Putamen (tissue), 1 donor: Measurements from ENCODE around the gene ELMO1.
A peak's percentile ranks its signal among the peaks of the same experiment; 100 is the strongest.

Source experiments
- DNase-seq: peaks from one replicate; pipeline ENCODE4 v3.0.0-alpha.2; 2016; ENCODE audit warnings: low spot score

Gene ELMO1

DNA sequence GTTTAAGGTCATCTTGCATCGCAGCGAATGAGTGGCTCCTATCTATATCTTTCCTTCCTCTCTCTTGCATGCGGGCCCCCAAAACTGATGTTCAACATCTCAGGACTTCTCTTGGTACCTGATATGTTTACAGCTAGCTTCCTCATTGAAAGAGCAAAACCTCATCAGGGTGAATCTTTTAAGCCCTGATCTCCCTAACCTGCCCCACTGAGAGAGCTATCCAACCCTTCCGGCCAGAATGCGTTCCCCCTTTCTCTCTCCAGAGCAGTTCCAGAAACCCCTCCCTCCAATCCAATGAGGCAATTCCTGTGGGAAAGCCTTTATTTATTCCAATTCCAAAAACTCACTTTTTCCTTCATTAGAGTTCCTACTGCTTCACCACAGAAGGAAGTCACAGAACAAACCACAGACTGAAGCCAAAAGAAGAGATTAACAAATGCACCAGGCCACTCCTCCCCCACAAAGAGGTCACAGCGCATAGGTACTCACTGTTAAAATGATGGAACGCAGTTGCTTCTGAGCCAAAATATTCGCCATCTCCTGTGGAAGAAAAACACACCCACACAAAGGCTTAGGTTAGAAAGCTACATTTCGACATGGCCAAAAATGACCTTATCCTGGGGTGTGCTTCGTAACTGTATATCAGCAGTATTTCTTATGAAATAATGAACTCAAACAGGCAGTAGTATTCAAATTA, 232.4 kb downstream of the ELMO1 start:
- DNase-seq: no peak

DNA sequence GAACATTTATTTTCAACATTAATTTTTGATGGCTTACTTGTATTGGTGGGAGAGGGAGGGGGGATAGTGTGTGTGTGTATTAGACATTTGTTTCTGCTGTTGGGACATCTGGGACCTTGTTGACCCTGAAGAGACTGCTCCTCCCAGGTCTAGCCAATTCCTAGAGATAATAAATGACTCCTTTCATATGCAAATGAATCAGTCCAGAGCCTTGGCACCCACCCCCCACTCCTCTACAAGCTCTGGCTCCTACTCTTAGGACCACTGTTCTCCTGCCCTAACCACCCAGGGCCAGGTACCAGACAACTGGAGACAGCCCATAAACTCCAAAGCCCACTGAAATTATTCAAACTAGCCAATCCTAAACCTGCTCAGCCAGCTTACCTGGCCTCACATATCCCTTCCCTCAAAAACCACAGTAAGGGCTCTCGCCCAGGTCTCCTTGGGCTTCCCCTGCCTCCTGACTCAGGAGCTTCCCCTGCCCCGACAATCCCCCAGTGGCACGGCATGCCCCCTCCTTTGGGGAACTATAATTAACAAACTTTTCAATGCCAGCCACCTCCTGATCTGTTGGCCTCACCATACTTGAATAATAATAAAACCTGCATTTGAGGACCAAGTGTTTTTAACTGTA, 233.3 kb downstream of the ELMO1 start:
- no peak for DNase-seq

DNA sequence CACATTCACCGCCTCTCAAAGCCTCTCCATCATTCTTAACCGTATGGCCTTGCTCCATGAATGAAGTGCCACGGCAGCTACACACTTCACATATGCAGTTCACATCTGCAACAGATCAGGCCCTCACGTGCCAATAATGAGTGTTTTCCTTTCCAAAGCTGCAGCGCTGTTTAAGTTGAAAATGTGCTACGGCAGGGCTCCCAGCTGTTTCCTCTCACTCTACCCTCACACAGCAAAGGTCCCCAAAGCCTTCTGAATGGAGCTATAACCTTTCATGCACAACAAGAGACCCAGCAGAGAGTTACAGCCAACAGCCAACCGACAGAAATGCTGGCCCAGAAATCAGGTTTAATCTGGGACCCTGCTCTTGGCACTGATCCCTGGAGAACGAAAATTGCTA, 236.1 kb downstream of the ELMO1 start:
- DNase-seq: no peak

DNA sequence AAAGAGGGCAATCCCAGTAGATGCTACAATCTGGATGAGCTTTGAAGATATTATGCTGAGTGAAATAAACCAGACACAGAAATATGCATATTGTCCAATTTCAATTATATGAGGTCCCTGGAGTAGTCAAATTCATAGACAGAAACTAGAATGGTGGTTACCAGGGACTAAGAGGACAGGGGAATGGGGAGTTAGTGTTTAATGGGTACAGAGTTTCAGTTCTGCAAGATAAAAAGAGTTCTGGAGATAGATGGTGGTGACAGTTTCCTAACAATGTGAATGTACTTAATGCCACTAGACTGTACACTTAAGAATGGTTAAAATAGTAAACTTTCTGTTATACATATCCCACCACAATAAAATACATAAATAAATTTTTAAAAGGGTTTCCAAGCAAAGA, 236.6 kb downstream of the ELMO1 start:
- DNase-seq: no peak

DNA sequence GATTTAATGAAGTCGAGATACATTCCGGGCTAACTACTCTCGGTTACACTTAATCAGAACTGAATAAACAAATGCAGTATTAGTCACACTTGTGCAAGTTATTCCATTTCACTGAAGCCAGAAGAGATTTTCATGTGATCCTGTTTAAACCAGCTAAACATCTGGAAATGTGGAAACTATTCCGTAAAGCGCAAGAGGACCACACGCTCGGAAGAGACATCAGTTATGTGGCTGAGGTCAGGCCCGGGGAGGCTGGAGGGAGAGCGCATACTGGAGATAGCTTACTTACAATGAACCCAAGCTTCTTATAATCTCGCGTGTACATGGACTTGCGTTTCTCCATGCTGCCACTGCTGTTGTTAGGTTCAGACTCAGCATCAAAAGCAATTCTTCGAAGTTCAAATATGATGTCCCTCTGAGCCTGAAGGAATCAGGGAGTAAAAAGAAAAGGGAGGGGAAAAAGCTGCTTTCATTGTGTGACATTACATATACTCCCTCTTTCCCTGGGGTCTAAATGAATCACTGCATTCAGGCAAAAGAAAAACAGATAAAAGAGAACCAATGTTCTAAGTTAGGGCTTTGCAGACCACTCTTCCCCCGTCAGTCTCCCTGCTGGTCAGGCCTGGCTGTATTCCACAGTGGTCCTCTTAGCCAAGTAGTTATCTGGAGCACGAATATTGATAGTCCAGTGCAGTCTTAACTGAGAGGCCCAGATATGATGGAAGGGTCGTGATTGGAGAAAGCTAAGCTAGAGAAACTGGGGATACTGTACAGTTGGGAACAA, 237.4 kb downstream of the ELMO1 start:
- no peak for DNase-seq

DNA sequence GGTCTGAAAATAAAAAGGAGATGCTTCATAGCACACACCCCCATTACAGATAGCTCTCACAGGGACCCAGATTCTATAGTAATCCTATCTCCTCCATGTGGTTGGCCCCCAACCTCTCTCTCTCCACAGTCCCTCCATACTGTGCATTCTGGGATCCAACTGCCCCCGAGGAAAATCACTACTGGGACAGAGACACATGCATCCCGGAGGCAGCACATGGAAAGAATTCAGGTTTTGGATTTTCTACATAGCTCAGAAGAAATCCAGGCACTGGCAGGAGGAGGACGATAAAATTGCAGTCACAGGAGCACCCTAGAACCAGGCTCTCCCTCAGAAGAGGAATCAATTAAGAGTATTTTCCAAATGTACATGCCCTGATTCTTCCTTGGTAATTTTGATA, 239.5 kb downstream of the ELMO1 start:
- DNase-seq: no peak

DNA sequence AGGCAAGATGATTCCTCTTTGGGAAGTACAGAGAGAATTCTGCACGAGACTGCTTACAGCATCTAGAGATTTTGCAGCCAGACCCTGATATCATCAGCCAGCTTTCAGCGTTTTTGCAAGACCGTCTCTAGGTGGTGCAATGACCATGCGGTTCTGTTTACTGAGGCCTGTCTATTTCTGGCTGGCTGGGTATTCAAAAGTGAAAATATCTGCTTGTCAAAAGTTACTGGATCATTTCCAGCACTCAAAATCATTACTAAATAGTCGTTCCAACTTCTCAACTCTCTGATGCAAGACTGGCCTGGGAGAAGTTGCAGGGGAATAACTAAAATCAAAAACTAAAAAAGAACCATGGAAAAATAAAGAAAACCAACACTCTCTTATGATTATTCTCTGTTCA, 240.1 kb downstream of the ELMO1 start:
- DNase-seq: peak; percentile 89

DNA sequence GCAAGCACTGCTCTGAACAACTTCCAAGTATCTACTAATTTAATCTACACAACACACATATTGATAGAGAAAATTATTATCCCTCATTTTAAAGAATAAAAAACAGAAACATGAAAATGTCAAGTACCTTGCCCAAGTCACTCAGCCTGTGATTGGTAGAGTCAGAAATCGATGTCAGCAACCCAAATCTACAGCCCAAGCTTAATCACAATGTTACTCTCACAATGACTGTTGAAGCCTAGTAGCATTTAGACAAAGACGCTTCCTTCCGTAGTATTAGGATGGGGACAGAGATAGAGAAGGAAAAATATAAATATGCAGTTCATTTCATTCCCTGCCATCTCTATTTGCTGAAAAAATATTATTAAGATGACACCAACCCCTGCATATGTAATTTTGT, 242.5 kb downstream of the ELMO1 start:
- no peak for DNase-seq

DNA sequence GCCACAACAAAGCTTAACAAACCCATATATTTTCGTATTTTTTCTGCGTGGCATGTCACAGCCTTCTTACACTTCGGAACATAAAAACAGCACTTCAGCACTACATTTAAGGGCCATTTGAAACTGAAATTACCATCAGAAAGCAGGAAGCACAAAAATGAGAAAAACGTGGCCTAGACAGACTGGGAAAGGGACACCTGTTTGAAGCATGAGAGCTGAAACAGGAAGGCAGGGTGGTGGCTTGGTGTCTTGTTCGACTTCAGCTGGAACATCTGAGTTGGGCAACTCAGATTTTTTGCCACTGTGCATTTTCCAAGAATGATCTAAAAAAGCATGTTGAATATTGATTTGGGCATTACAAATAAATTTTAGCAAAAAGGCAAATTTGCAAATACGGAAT, 243.2 kb downstream of the ELMO1 start:
- no peak for DNase-seq

DNA sequence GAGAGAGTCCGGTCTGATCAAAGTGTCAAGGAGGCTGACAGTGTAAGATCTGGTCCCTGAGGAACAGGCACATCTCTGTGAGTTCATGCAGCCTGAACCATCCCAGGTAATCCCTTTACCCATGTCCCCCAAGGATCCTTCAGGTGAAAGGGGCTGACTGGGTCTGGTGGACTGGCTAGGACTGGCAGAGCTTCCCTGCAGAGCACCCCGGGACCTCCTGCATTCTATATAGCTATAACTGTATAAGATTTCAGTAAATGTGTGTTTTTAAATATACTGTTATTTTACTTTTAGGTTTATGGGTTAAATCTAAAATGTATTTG, 246.8 kb downstream of the ELMO1 start:
- DNase-seq: no peak

DNA sequence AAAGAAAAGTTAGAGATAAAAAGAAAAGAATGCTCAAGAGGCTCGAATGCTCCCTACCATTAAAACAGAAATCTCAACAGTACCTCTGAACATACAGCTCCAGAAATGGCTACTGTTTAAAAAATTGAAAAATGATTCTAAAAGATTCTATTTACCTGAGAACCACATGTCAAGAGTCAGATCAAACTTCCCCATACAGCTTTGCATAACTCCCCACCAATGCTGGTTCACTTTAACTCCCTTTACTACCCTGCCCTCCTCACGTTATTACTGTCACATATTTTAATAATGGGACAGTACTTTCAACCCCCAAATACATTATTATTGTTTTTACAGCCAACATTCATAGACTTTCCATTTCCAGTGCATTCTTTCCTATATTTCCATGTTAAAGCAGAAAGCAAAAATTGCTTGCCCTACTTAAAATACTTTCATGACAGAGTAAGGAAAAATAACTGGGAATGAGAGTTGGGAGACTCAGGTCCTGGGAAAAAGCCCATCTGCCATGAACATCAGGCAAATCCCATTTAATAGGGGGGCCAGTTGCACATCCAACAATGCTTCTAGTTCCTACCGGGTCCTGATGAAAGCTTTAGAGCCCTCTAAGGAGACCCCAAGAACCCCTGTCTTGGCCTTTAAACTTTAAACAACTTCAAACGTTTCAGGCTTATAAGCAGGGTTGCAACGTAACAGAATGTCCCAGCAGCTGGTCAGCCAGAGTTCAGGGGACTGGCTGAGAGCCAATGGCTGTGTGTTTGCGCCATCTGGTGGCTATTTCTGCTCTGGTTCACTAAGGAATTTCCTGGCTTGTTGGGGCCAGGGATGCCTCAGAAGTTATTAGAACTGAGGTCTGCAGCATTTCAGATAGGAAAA, 247.4 kb downstream of the ELMO1 start:
- peak; percentile 83 for DNase-seq

DNA sequence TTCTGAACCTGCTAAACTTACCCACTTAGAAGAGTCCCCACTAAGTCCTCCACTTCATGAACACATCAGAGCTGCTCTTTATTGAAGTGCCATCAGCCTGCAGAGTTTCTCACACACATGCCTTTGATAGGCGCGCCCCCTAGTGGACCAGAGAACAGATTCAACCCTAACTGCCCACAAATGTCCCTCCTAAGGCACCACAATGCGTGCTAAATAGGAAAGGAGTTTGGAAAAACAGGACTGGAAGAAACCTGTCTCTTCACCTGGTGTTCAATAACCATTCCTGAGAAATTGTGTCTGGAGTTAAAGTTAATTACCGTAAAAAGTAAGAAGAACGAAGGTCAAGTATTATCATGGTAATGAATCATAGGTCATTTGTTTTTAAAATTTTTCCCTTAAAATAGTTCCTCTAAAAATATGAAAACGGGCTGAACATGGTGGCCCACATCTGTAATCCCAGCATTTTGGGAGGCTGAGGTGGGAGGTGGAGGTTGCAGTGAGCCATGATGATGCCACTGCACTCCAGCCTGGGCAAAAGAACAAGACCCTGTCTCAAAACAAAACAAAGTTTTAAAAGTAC, 249.7 kb downstream of the ELMO1 start:
- DNase-seq: peak; percentile 81

DNA sequence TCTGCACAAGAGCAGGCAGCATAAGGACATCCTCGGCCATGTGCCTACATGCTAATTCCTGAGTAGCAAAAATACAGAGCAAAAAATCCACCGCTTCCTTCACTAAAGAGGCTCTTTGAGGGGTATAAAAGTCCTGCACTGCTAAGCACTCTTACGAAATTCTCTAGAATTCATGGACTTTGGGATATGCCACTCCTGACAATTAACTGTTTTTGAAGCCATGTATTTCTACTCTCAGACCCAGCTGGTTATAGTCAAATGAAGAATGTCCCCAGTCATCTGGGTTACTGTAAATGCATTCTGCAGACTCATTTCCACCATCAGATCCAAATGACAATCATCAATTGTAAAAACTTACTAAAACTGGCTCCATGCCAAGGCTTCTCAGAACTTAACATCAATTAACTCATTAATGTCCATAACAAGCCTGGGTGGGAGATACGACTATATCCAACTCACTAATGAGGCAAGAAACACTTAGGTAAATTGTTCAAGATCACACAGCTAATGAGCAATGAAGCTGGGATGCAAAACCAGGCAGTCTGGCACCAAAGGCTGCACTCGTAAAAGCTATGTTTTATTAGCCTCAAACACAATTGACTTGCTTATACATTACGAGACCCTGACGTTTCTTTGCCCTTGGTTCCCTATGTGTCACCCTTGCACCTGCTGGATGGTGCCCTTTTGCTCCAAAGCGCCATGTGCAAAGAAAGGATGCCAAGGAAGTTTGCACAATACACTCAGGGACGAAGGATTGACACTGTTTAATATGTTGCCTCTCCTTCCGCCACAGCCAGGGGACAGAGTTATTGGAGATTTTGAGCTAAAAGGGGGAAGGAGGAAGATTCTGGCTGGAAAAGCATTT, 250.4 kb downstream of the ELMO1 start:
- DNase-seq: no peak

DNA sequence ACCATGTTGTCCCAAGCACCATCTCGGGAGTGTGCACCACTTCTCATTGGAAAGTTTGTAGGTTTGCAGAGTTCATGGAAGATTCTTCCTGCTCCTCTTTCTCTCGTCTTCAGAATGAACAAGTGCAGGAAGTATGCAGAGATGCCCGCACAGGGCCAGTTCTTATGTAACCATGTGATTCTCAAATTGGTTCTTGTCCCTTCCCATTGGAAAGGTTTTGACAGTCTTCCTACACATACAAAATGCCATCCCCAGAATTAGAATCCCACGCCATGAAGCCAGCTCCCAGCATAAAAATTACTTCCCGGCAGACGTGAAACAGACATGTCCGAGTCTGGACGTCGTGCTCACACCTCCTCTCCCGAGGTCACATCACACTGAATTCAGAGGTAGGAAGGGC, 251.6 kb downstream of the ELMO1 start:
- no peak for DNase-seq

DNA sequence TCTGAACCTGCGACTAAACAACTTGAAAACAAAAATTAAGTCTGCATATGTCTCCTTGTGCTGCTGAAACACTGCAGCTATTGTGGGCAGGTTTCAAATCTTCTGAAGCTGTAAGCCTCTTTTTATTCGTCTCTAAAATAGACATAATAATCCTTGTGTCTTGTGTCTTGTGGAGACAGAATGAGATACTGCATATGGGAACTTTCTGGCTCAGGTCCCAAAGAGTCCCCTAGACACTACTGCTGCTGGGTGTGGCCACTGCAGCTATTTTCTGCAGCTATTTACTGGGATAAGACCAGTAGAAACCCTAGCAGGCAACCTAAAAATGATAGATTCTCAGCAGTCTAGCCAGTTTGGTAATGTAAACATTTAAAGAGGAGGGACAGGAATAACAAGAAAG, 252.0 kb downstream of the ELMO1 start:
- no peak for DNase-seq

DNA sequence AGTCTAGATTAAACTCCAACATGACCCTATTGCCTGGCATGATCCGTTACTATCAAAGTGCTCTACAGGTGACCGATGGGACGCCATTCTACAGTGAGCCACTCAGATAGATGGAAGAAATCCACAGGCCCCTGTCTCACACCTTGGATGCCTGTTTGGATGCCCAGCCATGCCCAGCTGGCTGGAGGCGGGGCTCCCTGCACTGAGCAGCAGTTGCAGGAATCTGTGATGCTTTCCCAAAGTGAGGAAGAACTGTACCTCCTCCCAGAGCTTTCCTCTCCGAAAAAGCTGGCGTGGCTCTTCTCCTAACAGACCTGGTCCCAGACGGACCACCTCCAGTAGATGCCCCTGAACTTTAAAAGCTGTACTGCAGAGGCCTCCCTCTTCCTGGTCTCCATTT, 253.3 kb downstream of the ELMO1 start:
- DNase-seq: no peak

DNA sequence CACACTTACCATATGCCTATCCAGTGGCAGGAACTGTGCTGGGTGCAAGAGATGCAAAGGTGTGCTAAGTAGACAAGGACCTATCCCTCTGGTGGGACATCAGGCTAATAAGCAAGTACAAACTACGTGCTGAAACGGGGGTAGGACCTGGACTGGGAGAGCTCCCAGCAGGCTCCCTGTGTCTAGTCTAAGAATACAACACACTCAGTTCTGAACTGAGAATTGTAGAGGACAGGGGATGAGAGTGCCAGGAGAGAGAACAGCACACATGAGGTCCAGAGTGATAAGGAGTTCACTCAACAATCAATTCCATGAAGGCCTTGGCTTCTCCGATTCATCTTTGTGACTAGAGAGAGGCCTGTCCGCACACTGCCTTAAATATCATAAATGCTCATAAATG, 253.7 kb downstream of the ELMO1 start:
- DNase-seq: no peak

DNA sequence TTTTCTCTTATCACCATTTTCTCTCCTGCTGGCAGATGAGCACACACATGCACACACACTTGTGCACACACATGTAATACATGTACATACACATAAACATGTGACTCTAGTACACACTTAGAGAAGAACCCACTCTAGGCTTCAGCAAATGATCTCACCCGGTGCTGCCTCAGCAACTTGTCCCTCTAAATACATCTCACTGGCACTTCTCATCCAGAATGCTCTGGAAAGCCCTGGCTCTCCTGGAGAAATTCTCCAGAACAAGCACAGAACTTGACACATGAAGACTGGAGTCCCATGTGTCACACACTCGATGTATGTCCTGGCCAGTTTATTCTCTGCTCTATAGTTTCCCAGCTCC, 254.9 kb downstream of the ELMO1 start:
- DNase-seq: no peak

DNA sequence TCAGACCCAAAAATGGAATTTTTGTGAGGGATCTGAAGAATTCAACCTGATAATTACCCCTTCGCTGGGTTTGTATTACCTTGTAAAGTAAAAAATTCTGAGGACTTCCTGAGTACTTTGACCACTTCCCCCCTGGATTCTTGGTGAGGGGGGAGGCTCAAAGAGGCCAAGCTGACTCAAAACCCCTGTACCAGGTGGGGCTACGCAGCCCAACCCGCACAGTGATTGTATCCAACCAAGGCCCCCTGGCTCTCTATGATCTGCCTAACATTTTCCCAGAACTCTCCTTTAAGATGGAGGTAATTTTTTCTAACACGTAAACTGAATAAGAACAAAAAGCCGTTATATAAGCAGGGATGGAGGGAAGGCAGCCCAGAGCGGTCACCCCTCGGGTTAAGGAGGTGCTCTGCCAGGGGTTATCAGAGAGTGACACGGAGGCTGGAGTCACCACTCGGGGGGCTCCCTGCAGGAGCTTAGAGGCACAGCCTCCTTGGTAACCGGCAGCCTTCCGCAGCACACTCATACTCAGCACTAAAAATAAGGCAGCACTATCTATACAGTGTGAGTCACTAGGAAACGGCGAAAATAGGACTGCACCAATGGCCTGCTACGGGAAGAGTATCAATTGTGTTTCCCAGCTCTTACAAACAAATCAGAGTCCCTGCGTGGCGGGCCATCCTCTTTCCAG, 255.4 kb downstream of the ELMO1 start:
- no peak for DNase-seq

DNA sequence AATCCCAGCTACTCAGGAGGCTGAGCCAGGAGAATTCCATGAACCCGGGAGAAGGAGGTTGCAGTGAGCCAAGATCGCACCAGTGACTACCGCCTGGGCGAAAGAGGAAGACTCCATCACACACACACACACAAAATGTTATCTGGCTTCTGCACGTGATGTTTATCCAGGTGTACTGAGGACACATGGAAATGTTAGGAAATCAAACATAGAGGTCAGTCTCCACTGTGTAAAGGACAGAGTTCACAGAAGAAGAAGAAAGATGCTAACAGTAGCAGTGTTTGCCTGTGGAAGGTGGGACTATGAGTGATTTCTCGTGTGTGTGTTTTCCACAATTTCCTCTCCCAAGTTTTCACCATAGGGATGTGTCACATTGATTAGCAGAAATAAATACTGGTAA, 256.9 kb downstream of the ELMO1 start:
- no peak for DNase-seq

DNA sequence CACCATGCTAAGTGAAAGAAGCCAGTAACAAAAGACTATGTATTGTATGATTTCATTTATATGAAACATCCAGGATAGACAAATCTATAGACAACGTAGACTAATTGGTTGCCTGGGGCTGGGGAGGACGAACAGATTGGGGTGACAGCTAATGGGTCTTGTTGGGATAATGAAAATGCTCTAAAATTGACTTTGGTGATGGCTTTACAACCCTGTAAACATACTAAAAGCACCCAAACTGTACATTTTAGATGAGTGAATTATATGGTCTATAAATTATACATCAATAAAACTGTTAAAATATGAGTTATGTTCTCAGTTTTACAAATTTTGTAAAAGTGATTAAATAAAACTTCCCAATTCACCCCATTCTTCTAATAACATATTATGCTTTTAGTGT, 261.5 kb downstream of the ELMO1 start:
- no peak for DNase-seq
